A549 (cell line): Measurements from ENCODE around the gene IFITM1. TPM values are rescaled to one million over a fixed set of nuclear protein-coding genes. Genes with fewer than 3 reads are reported as not detected.
"Not testable (repeated sequence)": the region's sequence is repeated elsewhere in the genome, so short reads cannot be mapped to it uniquely, and the experiment has no call there.

Experiments
- ATAC-seq, 2 experiments: fragments of 200-7000 bp in 1 of 2; fragments of >200 bp in 1 of 2; cut with Nextera tagmentation in 1 of 2; cut with Tn5 transposase in 1 of 2; 3 replicates each; pipeline versions ENCODE4 v1.8.0 to v1.9.1; 2018 to 2020; ENCODE audit warnings: mild to moderate bottlenecking in 1 of 2, moderate library complexity in 1 of 2
- CTCF ChIA-PET: fragments of 300-600 bp; sonication (Branson Sonifier 250); formaldehyde crosslinking; extraction: SDS; loops from one replicate; lab custom pipeline; 2021; ENCODE audit warnings: antibody characterized with exemption, inconsistent platforms; lab: Yijun Ruan, JAX
- POLR2A ChIA-PET: fragments of 350-600 bp; formaldehyde crosslinking; extraction: SDS; loops from one replicate; lab custom pipeline; 2021; ENCODE audit warnings: antibody characterized with exemption, inconsistent platforms; lab: Yijun Ruan, JAX
- DNase-seq, 2 experiments: peaks; one replicate each; pipeline versions ENCODE4 v3.0.0 to v3.0.0-alpha.2; 2011 to 2016; ENCODE audit warnings: low read depth in 1 of 2, low spot score in 1 of 2
- FAIRE-seq: peaks from 2 replicates; lab custom pipeline; 2011; peaks lifted over from hg19 to GRCh38; lab: Jason Lieb, UNC
- H3K27ac ChIP-seq, 2 experiments: fragments of >200 bp; sonication (Bioruptor Twin); formaldehyde crosslinking; 3 replicates each; pipeline ENCODE4 v1.5.1; 2016 to 2017
- H3K4me1 ChIP-seq: fragments of >200 bp; sonication (Bioruptor Twin); formaldehyde crosslinking; 3 replicates; pipeline ENCODE4 v1.6.1; 2016
- H3K4me2 ChIP-seq: fragments of >200 bp; sonication (Bioruptor Twin); formaldehyde crosslinking; 3 replicates; pipeline ENCODE4 v1.6.1; 2016
- H3K4me3 ChIP-seq: fragments of >200 bp; sonication (Bioruptor Twin); formaldehyde crosslinking; 3 replicates; pipeline ENCODE4 v1.5.1; 2016
- H3K9me3 ChIP-seq: fragments of >200 bp; sonication (Bioruptor Twin); formaldehyde crosslinking; 3 replicates; pipeline ENCODE4 v1.6.1; 2016
- CHD4 ChIP-seq: fragments of 200-600 bp; sonication (generic); IDR thresholded peaks from 2 replicates; pipeline ENCODE4 v1.6.1; 2016; ENCODE audit warnings: antibody characterized with exemption, mild to moderate bottlenecking, borderline replicate concordance
- EHF ChIP-seq: fragments of 250-450 bp; sonication (Bioruptor Pico); IDR thresholded peaks from 2 replicates; pipeline ENCODE4 v1.5.0; 2020; ENCODE audit warnings: mild to moderate bottlenecking
- HDAC2 ChIP-seq: fragments of 200-600 bp; sonication (generic); IDR thresholded peaks from 2 replicates; pipeline ENCODE4 v1.6.1; 2016
- JUN ChIP-seq, 2 experiments: fragments of >200 bp; sonication (Bioruptor Twin); formaldehyde crosslinking; IDR thresholded peaks; 2 replicates in 1 of 2; 3 replicates in 1 of 2; pipeline ENCODE4 v1.6.1; 2016 to 2017
- NPAS2 ChIP-seq: fragments of 250-450 bp; sonication (Bioruptor Pico); IDR thresholded peaks from 2 replicates; pipeline ENCODE4 v1.8.0; 2022; ENCODE audit warnings: mild to moderate bottlenecking, moderate library complexity, borderline replicate concordance
- RAD21 ChIP-seq, 2 experiments: fragments of >200 bp in 1 of 2; sonication (Bioruptor Twin) in 1 of 2; formaldehyde crosslinking in 1 of 2; IDR thresholded peaks in 1 of 2; conservative IDR thresholded peaks in 1 of 2; 2 replicates in 1 of 2; 3 replicates in 1 of 2; pipeline ENCODE4 v1.6.1; 2012 to 2018; ENCODE audit warnings: inconsistent platforms in 1 of 2
- REST ChIP-seq: fragments of 200-600 bp; sonication (generic); IDR thresholded peaks from 2 replicates; pipeline ENCODE4 v1.6.1; 2016; ENCODE audit warnings: antibody characterized with exemption, mild to moderate bottlenecking, moderate library complexity
- WGBS: methylation state at CpG from one replicate; pipeline ENCODE4 v1.1.6; 2017; ENCODE audit errors: missing lambda C conversion rate; 5-methylcytosine and 5-hydroxymethylcytosine counted together
- polyA plus RNA-seq, 4 experiments: library from polyadenylated mRNA; depleted of rRNA in 3 of 4; stranded (reverse); fragments of >200 nt; fragmentation: RNase III in 1 of 4; extraction: RNeasy Plus Mini Kit Qiagen cat#74134 plus additional on column Dnase treatment in 1 of 4; gene quantifications; 2 replicates in 3 of 4; 3 replicates in 1 of 4; pipeline ENCODE4 v1.2.3, GENCODE V29; 2011 to 2017

The IFITM1 gene
- polyA plus RNA-seq, 2 of the 4 experiments (the other 2 are of a cell fraction), result 0.14 to 1.7 TPM

GRCh38 chr11:316891-317301 is 3.1 kb downstream of the IFITM1 start:
- DNase-seq, result no peak
- H3K4me3 ChIP-seq, result no peak overlapping the region
- H3K9me3 ChIP-seq, result no peaks in the 10 kb centered on the region
- no peak overlapping the region for H3K27ac ChIP-seq
- no peak overlapping the region for H3K4me2 ChIP-seq
- peaks cover 9% of the 10 kb centered on the region; the same call in 1 of the 3 replicates for H3K4me1 ChIP-seq
- TF ChIP-seq JUN (IDR thresholded peaks at IDR 0.05), result no peak
- TF ChIP-seq CHD4, result no peak
- TF ChIP-seq RAD21 (conservative IDR thresholded peaks at IDR 0.05 in 1 of 2, IDR thresholded peaks at IDR 0.05 in 1 of 2), result no peak
- TF ChIP-seq, all 56 proteins: peak for 0
- POLR2A ChIA-PET, result interaction anchor here (1.7 kb wide), 1 partner anchor 39 kb away, joined by 6 read pairs; no protein-coding TSS in a partner anchor
- FAIRE-seq, result no peak
- no peak for ATAC-seq
- CTCF ChIA-PET, result interaction anchor here (0.9 to 3.3 kb wide), 12 partner anchors 8 to 132 kb away, joined by 3 to 38 read pairs (median 5); partner anchors contain the start of gene IFITM2
- 82% methylated on average over 7 of the region's 7 CpGs for WGBS

- Histone ChIP-seq H3K4me2 (peak overlapping the region; percentile 50; the same call in 1 of the 3 replicates), H3K27ac (peak overlapping the region in 1 of 2 experiments; percentile 73; a peak in 1 of 6 replicates), H3K4me3 (0 out of 3 replicates have a peak overlapping the region, but pooled peaks have one; percentile 32)
- H3K9me3 ChIP-seq, DNase-seq, FAIRE-seq, H3K4me1 ChIP-seq, POLR2A ChIA-PET: not testable (repeated sequence)
- WGBS, result 42% methylated on average over 18 of the region's 30 CpGs
- ATAC-seq, result peak; percentile 5 to 6; a peak in 4 of 6 replicates
- CTCF ChIA-PET, result interaction anchor here (1.2 to 3.3 kb wide), 7 partner anchors 12 to 131 kb away, joined by 3 to 38 read pairs (median 7); partner anchors contain the start of gene IFITM2
These were observed 4.0 kb downstream of the IFITM1 start for GRCh38 chr11:317668-318404.

- H3K4me3 ChIP-seq, result peak overlapping the region; percentile 43
- FAIRE-seq, DNase-seq, H3K9me3 ChIP-seq, H3K4me1 ChIP-seq, POLR2A ChIA-PET: not testable (repeated sequence)
- peak; percentile 67 to 82 for ATAC-seq
- CTCF ChIA-PET, result interaction anchor here (1.2 to 3.3 kb wide), 5 partner anchors 12 to 130 kb away, joined by 3 to 38 read pairs (median 7); partner anchors contain the start of gene IFITM2
- H3K27ac ChIP-seq, result peak overlapping the region; percentile 65 to 85
- H3K4me2 ChIP-seq, result peak overlapping the region; percentile 61
- 0% methylated on average over 1 of the region's 79 CpGs for WGBS
These were observed 4.7 kb downstream of the IFITM1 start for GRCh38 chr11:318405-319120.

- Histone ChIP-seq H3K4me3 (peak overlapping the region; percentile 43), H3K27ac (peak overlapping the region; percentile 65 to 85), H3K4me2 (peak overlapping the region; percentile 61)
- H3K9me3 ChIP-seq, H3K4me1 ChIP-seq, FAIRE-seq, DNase-seq, POLR2A ChIA-PET: not testable (repeated sequence)
- CTCF ChIA-PET, result interaction anchor here (1.0 kb wide), 1 partner anchor 95 kb away, joined by 3 read pairs; no protein-coding TSS in a partner anchor
- 62% methylated on average over 16 of the region's 29 CpGs for WGBS
- ATAC-seq, result peak; percentile 63 to 75
These were observed 5.5 kb downstream of the IFITM1 start for GRCh38 chr11:319121-319887.

GRCh38 chr11:319888-320273 is 6.0 kb downstream of the IFITM1 start:
- H3K4me1 ChIP-seq, H3K4me3 ChIP-seq, FAIRE-seq, ATAC-seq, DNase-seq, H3K27ac ChIP-seq, H3K9me3 ChIP-seq, POLR2A ChIA-PET: not testable (repeated sequence)
- CTCF ChIA-PET, result interaction anchor here (1.0 kb wide), 1 partner anchor 95 kb away, joined by 3 read pairs; no protein-coding TSS in a partner anchor
- peak overlapping the region; percentile 61; the same call in 2 of the 3 replicates for H3K4me2 ChIP-seq
- WGBS, result 93% methylated on average over 5 of the region's 10 CpGs

- POLR2A ChIA-PET, result no interaction called here
- FAIRE-seq (no peak), ATAC-seq (no peak), DNase-seq (no peak)
- CTCF ChIA-PET, result interaction anchor here (0.8 to 1.4 kb wide), 5 partner anchors 12 to 74 kb away, joined by 3 to 5 read pairs (median 3); no protein-coding TSS in a partner anchor
- 77% methylated on average over 11 of the region's 11 CpGs for WGBS
- no peak for TF ChIP-seq NPAS2
- no peak for TF ChIP-seq REST
- no peak for TF ChIP-seq EHF (CRISPR knock-in tag)
- no peak for TF ChIP-seq HDAC2
- TF ChIP-seq, all 56 proteins: peak for 0
- Histone ChIP-seq H3K27ac (no peak overlapping the region), H3K4me1 (peaks cover 18% of the 10 kb centered on the region; the same call in 2 of the 3 replicates), H3K9me3 (no peaks in the 10 kb centered on the region), H3K4me3 (no peak overlapping the region), H3K4me2 (no peak overlapping the region)
These were observed 10.3 kb downstream of the IFITM1 start for GRCh38 chr11:324156-324555.
